Activated naive CD8-positive, alpha-beta T cell treated with anti-CD3 and anti-CD28 coated beads, Interleukin-2, amount 50 U/mL, for 24 hours (primary cell): ENCODE data around the gene RNH1.

ENCODE experiments used
- ATAC-seq: fragments of 150-1000 bp; cut with Tn5 transposase; one replicate; pipeline ENCODE4 v1.10.0; 2021
- DNase-seq: peaks from one replicate; pipeline ENCODE4 v3.0.0; 2021
- H3K27ac Mint-ChIP-seq: one replicate; pipeline ENCODE4 v1.8.0; 2021; ENCODE audit warnings: mild to moderate bottlenecking, mixed read lengths
- H3K27me3 Mint-ChIP-seq: one replicate; pipeline ENCODE4 v1.8.0; 2021; ENCODE audit warnings: mixed read lengths
- H3K36me3 Mint-ChIP-seq: one replicate; pipeline ENCODE4 v1.8.0; 2021; ENCODE audit warnings: low read depth, mixed read lengths
- H3K4me1 Mint-ChIP-seq: one replicate; pipeline ENCODE4 v1.8.0; 2021; ENCODE audit warnings: mixed read lengths
- H3K4me3 Mint-ChIP-seq: one replicate; pipeline ENCODE4 v1.8.0; 2021; ENCODE audit warnings: mild to moderate bottlenecking, moderate library complexity, mixed read lengths
- H3K9me3 Mint-ChIP-seq: one replicate; pipeline ENCODE4 v1.8.0; 2021; ENCODE audit warnings: mixed read lengths

Gene RNH1

DNA sequence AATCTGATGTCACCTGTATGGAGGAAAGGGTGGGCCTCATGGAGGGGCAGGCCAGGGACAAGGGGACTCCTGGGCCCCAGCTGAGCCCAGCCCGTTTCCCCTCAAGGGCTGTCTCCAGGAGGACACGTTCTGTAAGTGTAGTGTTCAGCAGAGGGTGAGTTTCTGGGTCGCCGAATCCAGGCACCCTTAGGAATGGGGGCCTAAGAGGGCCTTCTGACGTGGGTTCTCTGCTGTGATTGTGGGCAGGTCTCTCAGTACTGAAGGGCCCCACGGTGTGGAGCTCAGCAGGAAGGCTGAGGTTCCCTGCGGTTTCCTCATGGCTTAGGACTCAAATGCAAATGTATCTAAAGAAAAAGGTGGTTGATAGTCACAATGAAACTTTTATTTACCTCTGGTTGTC, 50.5 kb downstream of the RNH1 start:
- Mint-ChIP-seq H3K4me3 (peak overlapping the region; percentile 46), H3K27me3 (no peaks in the 10 kb centered on the region), H3K36me3 (peaks cover 27% of the 10 kb centered on the region), H3K4me1 (peaks cover 29% of the 10 kb centered on the region), H3K9me3 (no peaks in the 10 kb centered on the region), H3K27ac (peak overlapping the region; percentile 73)
- DNase-seq = peak; percentile 42
- peak; percentile 90 for ATAC-seq

DNA sequence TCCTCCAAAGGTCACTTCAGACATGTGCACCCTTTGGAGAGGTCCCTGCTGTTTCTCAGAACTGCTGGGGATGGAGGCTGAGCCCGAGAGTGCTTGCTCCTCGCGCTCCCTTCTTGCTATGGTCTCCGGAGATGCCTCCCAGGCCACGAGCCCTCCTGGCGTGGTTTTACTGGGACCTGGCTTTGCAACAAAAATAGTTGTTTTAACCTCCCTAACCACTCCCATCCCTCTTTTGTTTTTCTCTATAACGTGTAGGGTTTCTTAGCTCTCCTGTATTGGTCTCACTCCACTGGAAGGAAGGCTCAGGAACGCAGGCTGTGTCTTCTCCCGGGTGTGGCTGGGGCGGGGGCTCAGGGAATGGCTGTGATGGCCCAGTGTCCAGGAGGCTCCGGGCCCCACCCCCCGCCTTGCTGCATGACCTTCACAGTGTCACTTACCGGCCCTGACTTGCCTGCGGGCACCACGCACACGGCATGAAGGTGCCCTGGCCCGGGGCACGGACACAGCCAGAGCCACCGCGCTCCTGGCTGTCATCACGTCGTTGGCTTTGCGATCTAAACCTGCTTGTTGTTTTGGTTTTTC, 51.4 kb downstream of the RNH1 start:
- ATAC-seq (no peak), DNase-seq (no peak)
- no peak overlapping the region for H3K4me3 Mint-ChIP-seq
- no peaks in the 10 kb centered on the region for H3K27me3 Mint-ChIP-seq
- peak overlapping the region; percentile 4 for H3K27ac Mint-ChIP-seq
- peaks cover 27% of the 10 kb centered on the region for H3K36me3 Mint-ChIP-seq
- H3K4me1 Mint-ChIP-seq = peaks cover 36% of the 10 kb centered on the region
- H3K9me3 Mint-ChIP-seq = no peaks in the 10 kb centered on the region

DNA sequence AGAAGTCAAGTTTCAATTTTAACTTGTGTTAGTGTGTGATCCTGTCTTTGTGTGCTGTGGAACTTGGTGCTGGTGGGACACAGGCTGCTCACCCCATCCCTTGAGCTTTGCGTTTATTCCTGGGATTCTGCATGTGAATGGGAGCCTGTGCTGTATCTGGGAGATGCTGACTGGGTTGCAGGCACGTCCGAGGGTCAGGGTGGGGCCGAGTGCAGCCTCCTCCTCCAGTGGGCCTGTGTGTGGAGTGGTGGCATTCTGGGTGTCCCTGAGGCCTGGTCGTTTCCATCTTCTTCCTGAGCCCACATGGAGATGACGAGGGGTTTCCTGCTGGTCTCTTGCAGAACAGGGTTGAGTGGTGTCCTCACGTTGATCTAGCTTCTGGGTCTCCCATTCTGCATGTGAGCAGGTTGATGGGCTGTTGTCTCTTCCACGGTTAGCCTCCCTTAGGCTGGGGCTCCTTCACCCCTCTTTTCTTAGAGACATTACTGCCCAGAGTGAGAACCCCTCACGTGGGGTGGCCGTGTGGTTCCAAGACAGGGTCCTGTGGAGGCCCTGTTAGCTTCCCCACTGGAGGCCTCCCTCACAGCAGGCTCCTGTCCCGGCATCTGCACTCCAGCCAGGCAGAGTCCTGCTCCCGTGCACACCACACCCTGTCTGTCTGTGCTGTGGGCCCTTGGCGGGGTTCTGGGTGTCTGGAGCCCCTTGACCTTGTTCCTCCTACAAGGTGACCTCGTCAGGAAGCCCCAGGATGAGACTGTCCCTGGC, 52.1 kb downstream of the RNH1 start:
- Mint-ChIP-seq H3K36me3 (peaks cover 25% of the 10 kb centered on the region), H3K4me1 (peaks cover 37% of the 10 kb centered on the region), H3K27me3 (no peaks in the 10 kb centered on the region), H3K9me3 (no peaks in the 10 kb centered on the region), H3K27ac (no peak overlapping the region), H3K4me3 (no peak overlapping the region)
- DNase-seq = no peak
- ATAC-seq = no peak

DNA sequence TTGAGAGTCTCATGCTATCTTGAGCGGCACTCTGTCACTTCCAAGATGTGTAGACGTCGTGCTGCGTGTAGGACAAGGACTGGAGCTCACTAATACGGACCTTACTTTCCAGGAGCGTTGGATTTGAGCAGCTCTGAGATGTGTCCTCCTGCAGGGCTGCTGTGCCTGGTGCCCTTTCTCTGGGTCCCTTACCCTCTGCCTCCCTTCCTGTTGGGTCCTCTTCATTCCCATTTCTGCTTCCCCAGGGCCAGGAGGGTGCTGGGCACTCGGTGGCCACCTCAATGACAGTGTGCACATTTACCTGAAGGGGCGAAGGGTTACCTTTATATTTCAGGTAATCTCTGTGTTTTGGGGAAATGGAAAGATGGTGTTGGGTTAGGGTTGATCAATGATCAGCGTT, 53.0 kb downstream of the RNH1 start:
- peaks cover 46% of the 10 kb centered on the region for H3K4me1 Mint-ChIP-seq
- DNase-seq (no peak), ATAC-seq (no peak)
- peaks cover 25% of the 10 kb centered on the region for H3K36me3 Mint-ChIP-seq
- H3K27ac Mint-ChIP-seq = no peak overlapping the region
- no peaks in the 10 kb centered on the region for H3K27me3 Mint-ChIP-seq
- H3K4me3 Mint-ChIP-seq = no peak overlapping the region
- no peaks in the 10 kb centered on the region for H3K9me3 Mint-ChIP-seq

DNA sequence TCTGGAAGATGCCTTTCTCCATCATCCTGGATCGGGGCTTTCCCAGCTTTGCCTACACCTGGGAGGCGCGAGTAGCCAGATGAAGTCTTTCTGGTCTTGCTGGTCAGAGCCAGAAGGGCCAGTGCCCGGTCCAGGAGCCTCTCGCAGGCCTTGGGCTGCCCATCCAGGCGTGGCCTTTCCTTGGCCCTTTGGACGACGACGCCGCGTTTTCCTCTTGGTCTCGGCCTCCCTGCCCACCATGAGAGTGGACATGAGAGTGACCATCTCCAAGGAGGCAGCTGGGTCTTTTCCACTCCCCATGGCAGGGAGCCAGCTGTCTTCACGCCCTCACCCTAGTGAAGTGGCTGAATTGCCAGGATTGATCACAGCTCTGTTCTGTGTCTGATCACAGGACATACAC, 53.5 kb downstream of the RNH1 start:
- peaks cover 25% of the 10 kb centered on the region for H3K36me3 Mint-ChIP-seq
- no peaks in the 10 kb centered on the region for H3K9me3 Mint-ChIP-seq
- DNase-seq (no peak), ATAC-seq (no peak)
- no peak overlapping the region for H3K27ac Mint-ChIP-seq
- H3K4me1 Mint-ChIP-seq = peaks cover 50% of the 10 kb centered on the region
- H3K27me3 Mint-ChIP-seq = no peaks in the 10 kb centered on the region
- no peak overlapping the region for H3K4me3 Mint-ChIP-seq

DNA sequence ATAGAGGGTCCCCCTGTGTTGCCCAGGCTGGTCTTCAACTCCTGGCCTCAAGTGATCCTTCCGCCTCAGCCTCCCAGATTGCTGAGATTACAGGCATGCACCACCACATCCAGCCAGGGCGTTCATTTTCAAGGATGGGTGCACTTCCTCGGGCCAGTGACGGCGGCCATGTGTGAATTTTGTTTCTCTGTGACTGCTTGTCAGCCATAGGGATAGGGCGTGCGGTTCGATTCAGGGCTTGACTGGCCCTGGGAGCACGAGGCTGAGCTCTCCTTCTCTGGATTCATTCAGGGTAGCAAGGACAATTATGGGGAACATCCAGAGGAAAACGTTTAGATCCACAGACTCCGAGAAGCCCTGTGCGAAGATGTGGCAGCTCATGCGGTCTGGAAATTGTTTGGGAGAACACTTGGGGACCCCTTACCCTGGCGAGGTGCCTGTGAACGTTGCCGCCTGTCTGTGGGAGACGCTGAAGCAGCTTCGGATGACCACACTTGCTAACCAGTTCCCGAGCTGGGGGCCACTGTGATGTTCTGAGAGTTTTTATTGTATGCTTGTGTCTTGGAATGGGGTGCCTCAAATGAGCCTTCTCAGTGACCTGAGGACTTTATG, 54.0 kb downstream of the RNH1 start:
- no peaks in the 10 kb centered on the region for H3K27me3 Mint-ChIP-seq
- H3K27ac Mint-ChIP-seq = no peak overlapping the region
- DNase-seq = no peak
- H3K36me3 Mint-ChIP-seq = peaks cover 25% of the 10 kb centered on the region
- peaks cover 52% of the 10 kb centered on the region for H3K4me1 Mint-ChIP-seq
- ATAC-seq = no peak
- H3K9me3 Mint-ChIP-seq = no peaks in the 10 kb centered on the region
- H3K4me3 Mint-ChIP-seq = no peak overlapping the region

DNA sequence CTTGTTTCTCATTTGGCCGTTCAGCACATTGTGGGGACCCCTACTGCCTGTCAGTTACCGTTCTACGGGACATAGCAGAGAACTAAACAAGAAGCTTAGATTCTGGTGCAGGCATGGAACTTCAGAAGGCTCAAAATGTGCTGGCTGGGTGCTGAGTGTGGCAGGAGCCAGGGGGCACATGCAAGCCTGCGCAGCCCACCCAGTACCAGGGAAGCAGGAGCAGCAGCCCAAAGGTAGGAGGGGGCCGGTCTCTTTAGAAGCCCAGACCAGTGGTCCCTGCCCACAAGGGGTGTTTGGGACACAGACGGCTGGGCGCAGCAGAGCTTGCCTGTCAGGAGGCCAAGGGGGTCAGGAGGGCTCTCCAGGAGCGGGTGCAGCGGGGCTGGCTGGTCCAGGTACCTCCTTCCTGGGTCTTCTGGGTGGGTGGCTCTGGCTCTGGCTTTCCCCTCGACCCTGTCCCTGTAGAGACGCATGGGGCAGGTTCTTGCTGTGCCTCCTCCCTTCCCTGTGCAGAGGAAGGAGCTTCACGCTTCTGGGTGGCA, 54.8 kb downstream of the RNH1 start:
- H3K27me3 Mint-ChIP-seq = no peaks in the 10 kb centered on the region
- peaks cover 45% of the 10 kb centered on the region for H3K4me1 Mint-ChIP-seq
- ATAC-seq (no peak), DNase-seq (no peak)
- H3K36me3 Mint-ChIP-seq = peaks cover 22% of the 10 kb centered on the region
- H3K27ac Mint-ChIP-seq = no peak overlapping the region
- H3K9me3 Mint-ChIP-seq = no peaks in the 10 kb centered on the region
- no peak overlapping the region for H3K4me3 Mint-ChIP-seq

DNA sequence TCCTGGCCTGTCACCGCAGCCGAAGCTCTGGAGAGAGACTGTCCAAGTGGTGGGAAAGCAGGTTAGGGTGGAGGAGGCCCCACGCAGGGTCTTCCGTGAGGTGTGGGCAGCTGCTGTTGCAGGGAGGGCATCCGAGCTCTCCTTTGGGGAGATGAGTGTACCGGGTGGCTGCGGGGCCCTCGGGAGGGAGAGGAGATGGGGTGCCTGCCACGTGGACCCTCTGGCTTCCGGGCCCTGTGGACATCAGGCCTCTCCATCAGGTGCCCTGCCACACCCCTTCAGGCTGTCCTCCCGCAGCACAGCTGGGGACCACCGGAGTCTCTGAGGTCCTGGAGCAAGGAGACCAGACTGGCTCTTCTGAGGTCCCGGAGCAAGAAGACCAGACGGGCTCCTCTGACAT, 55.3 kb downstream of the RNH1 start:
- Mint-ChIP-seq H3K9me3 (no peaks in the 10 kb centered on the region), H3K27ac (no peak overlapping the region), H3K36me3 (peaks cover 18% of the 10 kb centered on the region), H3K4me1 (peaks cover 41% of the 10 kb centered on the region), H3K4me3 (peak overlapping the region; percentile 95), H3K27me3 (no peaks in the 10 kb centered on the region)
- ATAC-seq (no peak), DNase-seq (no peak)

DNA sequence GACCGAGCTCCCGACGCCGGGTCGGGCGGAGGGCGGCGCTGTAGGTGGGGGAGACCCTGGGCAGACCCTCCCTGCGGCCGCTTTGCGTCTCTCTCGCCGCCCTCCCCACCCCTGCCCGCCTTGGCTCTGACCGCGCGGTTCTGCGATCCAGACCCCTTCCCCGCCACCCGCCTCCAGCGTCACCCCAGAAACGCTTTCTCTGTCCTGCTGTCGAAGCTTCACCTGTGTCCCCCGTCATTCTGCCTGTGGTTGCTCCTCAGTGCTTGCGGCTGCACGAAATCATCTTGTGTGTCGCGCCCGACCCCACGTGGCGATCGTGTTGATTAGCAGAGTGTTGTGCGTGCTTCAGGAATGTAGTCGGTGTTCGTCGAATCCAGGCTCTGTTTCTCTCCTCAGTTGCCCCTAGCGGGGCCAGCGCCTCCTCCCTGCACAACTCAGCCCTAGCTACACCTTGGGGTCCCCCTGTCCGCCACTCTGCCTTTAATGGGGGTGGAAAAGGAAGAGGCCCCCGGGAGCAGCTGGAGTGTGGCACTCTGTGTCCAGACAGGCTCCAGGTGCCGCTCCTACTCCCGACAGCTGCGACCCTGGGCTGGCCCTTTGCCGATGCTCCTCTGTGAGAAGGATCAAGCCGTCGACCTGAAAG, 56.1 kb downstream of the RNH1 start:
- Mint-ChIP-seq H3K4me3 (peak overlapping the region; percentile 95), H3K9me3 (no peaks in the 10 kb centered on the region), H3K36me3 (peaks cover 13% of the 10 kb centered on the region), H3K27ac (peak overlapping the region; percentile 94), H3K27me3 (no peaks in the 10 kb centered on the region), H3K4me1 (peaks cover 33% of the 10 kb centered on the region)
- ATAC-seq = peak; percentile 6
- DNase-seq = peak; percentile 65

DNA sequence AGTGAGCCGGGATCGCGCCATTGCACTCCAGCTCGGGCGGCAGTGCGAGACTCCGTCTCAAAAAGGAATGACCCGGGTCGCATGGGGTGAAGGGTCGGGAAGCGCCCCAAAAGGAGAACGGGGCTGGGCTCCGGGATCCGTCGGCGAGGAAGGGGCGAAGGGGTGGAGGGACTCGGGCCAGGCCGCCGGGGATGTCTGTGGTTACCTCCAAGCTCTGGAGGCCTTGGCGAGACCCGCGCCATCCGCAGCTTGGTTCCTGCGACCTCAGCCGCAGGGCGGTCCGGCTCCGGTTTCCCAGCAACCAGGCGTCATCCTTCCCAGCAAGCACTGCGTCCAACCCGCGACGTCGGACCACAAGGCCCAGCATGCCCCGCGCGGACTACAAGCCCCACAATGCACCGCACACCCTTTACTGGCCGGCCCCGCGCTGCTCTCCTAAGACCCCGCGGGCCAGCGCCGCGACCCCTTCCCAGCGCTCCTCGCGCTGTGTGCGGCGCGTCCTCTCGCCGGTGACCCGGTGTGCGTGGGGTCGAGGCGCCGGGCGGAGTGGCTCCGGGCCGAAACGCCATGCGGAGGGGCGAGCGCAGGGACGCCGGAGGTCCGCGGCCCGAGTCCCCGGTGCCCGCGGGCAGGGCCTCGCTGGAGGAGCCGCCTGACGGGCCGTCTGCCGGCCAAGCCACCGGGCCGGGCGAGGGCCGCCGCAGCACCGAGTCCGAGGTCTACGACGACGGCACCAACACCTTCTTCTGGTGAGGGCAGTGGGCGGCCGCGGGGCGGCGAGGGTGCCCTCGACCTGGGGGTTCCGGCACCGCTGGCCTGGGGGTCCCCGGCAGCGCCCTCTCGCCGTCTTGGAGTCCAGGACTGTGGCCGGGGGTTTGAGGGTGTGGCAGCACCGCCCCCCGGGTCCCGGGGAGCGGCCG, 56.9 kb downstream of the RNH1 start, which contains the start of gene PTDSS2:
Gene PTDSS2, plus strand, starts transcription at position 391 of the 920 bp plus-strand sequence. Its CDS starts 177 bp downstream, at position 568.
- peak; percentile 86 for ATAC-seq
- no peaks in the 10 kb centered on the region for H3K27me3 Mint-ChIP-seq
- peak within 1 kb of the TSS; percentile 95 for H3K4me3 Mint-ChIP-seq
- H3K36me3 Mint-ChIP-seq = peaks cover 13% of the 10 kb centered on the region
- no peaks in the 10 kb centered on the region for H3K9me3 Mint-ChIP-seq
- H3K27ac Mint-ChIP-seq = peak within 1 kb of the TSS; percentile 94
- H3K4me1 Mint-ChIP-seq = peaks cover 33% of the 10 kb centered on the region
- peak; percentile 95 for DNase-seq

DNA sequence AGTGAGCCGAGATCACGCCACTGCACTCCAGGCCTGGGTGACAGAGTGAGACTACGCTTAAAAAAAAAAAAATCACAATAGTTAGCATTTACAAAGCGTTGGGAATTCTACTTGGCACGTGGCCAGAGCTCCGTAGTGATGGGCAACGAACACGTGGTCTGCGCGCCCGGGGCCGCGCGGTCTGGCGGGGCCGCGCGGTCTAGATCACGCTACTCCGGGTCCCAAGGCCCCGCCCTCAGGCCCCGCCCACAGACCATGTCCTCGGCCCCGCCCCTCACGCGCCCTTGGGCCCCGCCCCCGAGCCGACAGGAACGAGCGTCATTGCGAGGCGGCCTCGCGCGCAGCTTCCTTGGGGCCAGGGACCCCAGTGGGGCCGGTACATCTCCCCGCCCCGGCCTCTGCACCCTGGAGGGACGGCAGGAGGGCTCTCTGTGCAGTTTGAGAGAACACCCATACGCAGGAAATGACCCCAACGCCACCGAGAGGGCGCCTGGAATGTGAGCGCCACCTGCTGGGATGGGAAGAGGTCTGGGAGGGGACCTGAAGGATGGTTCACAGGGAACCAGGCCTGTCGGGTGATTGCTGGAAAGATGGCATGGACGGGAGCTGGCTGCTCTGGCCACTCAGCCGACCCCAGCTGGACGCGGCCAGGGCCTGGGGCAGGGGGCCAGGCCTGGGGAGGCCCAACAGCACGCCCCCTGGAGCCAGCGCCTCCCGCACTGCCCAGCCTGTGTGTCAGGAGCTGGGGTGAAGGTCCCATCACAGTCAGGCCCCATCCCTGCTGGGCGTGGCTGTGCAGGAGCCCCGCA, 58.9 kb downstream of the RNH1 start:
- H3K4me1 Mint-ChIP-seq = peaks cover 32% of the 10 kb centered on the region
- DNase-seq = peak; percentile 98
- peak overlapping the region; percentile 94 for H3K27ac Mint-ChIP-seq
- H3K36me3 Mint-ChIP-seq = peaks cover 5% of the 10 kb centered on the region
- peak overlapping the region; percentile 88 for H3K4me3 Mint-ChIP-seq
- ATAC-seq = peak; percentile 83
- no peaks in the 10 kb centered on the region for H3K9me3 Mint-ChIP-seq
- H3K27me3 Mint-ChIP-seq = no peaks in the 10 kb centered on the region

DNA sequence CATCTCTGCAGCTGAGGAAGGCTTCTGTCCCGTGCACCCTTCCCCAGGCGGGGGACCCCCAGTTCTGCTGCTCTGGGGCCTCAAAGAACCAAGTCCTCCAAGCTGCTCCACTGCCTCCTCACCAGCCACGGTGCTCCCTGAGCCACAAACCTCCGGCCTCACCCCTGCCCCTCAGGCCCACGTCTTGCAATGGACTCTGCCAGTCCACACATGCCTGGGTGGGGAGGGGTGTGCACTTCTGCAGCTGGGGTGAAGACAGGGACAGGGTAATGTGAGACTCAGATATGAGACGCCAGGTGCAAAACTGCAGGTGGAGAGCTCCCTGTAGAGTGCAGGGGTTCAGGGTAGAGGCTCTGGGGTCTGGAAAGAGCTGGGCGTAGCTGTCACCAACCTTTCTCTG, 60.2 kb downstream of the RNH1 start:
- Mint-ChIP-seq H3K4me1 (peaks cover 28% of the 10 kb centered on the region), H3K27me3 (no peaks in the 10 kb centered on the region), H3K9me3 (no peaks in the 10 kb centered on the region), H3K27ac (no peak overlapping the region), H3K4me3 (peak overlapping the region; percentile 29), H3K36me3 (peaks cover 2% of the 10 kb centered on the region)
- DNase-seq (no peak), ATAC-seq (no peak)
